ENCODE results near the gene PSG7. TPM values are rescaled to one million over a fixed set of nuclear protein-coding genes. Genes with fewer than 3 reads are reported as not detected.
"Not testable (repeated sequence)": the region's sequence is repeated elsewhere in the genome, so short reads cannot be mapped to it uniquely, and the experiment has no call there.

The PSG7 gene
- polyA plus RNA-seq, 1 experiment: 0.16 TPM

GRCh38 chr19:42912941-42913340 is 24.1 kb downstream of the PSG7 start:
- H3K27me3 ChIP-seq (ENCODE audit: control insufficient read depth, insufficient read depth, low read length); POLR2A ChIA-PET; CTCF ChIA-PET; H3K4me3 ChIP-seq (ENCODE audit: low read depth, low read length); DNase-seq (ENCODE audit: low read depth); H3K36me3 ChIP-seq (ENCODE audit: control insufficient read depth, insufficient read depth, low read length): not testable (repeated sequence)

- H3K36me3 ChIP-seq (ENCODE audit: control insufficient read depth, insufficient read depth, low read length); H3K4me3 ChIP-seq (ENCODE audit: low read depth, low read length); H3K27me3 ChIP-seq (ENCODE audit: control insufficient read depth, insufficient read depth, low read length); DNase-seq (ENCODE audit: low read depth); POLR2A ChIA-PET; CTCF ChIA-PET: not testable (repeated sequence)
These were observed 25.3 kb downstream of the PSG7 start for GRCh38 chr19:42911731-42912130.

DNA sequence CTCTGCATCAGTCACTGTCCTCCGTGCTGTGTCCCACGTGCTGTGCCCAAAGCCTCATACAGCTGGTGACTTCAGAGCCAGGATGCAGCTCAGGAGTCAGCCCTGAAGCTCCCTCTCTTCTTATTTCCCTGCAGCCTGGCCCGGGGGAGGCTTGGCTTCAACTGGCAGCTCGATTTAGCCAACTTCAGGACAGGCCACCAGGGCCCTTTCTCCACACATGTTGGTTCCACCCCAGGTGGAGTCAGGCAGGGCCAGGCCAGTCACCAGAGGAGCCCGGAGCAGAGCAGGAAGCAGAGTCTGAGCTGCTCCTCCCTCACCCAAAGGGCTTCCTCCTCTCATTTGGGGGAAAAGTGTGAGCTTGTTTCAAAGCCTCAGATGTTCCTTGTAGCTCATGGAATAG is 30.8 kb downstream of the PSG7 start:
- POLR2A ChIA-PET; H3K4me3 ChIP-seq (ENCODE audit: low read depth, low read length); H3K36me3 ChIP-seq (ENCODE audit: control insufficient read depth, insufficient read depth, low read length); H3K27me3 ChIP-seq (ENCODE audit: control insufficient read depth, insufficient read depth, low read length); CTCF ChIA-PET; DNase-seq (ENCODE audit: low read depth): not testable (repeated sequence)

DNA sequence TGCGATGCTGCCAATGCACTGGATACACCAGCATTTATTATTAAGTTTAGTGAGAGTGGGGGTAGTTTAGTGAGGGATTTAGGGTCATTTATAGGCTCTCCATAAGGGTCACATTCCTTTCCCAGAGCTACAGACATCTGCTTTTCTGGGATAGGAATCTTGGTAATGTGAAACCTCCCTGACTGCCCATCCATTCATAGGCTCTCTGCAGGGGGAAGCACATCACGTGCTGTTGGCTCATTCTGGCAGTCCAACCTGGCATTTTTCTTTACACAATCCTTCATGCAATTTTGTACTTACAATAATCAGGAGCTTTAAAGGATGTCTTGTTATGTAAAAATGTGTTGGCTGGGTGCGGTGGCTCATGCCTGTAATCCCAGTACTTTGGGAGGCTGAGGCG is 36.4 kb downstream of the PSG7 start:
- DNase-seq (ENCODE audit: low read depth); H3K36me3 ChIP-seq (ENCODE audit: control insufficient read depth, insufficient read depth, low read length); POLR2A ChIA-PET; H3K27me3 ChIP-seq (ENCODE audit: control insufficient read depth, insufficient read depth, low read length); H3K4me3 ChIP-seq (ENCODE audit: low read depth, low read length): not testable (repeated sequence)
- CTCF ChIA-PET: interaction anchor here (1.1 to 1.7 kb wide), 2 partner anchors 15 to 22 kb away, joined by 4 to 9 read pairs; no protein-coding TSS in a partner anchor

DNA sequence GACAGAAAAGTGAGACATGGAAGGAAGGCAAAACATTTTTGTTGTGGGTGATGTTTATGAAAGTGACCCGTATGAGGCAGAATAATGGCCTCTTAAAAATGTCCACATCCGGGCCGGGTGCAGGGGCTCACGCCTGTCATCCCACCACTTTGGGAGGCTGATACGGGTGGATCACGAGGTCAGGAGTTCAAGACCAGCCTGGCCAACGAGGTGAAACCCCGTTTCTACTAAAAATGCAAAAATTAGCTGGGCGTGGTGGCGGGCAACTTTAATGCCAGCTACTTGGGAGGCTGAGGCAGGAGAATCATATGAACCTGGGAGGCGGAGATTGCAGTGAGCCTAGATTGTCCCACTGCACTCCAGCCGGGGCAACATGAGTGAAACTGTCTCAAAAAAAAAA is 37.3 kb downstream of the PSG7 start:
- POLR2A ChIA-PET; H3K4me3 ChIP-seq (ENCODE audit: low read depth, low read length); H3K36me3 ChIP-seq (ENCODE audit: control insufficient read depth, insufficient read depth, low read length); H3K27me3 ChIP-seq (ENCODE audit: control insufficient read depth, insufficient read depth, low read length); DNase-seq (ENCODE audit: low read depth): not testable (repeated sequence)
- CTCF ChIA-PET: interaction anchor here (1.1 to 1.7 kb wide), 2 partner anchors 15 to 23 kb away, joined by 4 to 9 read pairs; no protein-coding TSS in a partner anchor

GRCh38 chr19:42899110-42899509 is 37.9 kb downstream of the PSG7 start:
- POLR2A ChIA-PET: interaction anchor here (0.9 kb wide), 1 partner anchor 13 kb away, joined by 3 read pairs; no protein-coding TSS in a partner anchor
- H3K4me3 ChIP-seq (ENCODE audit: low read depth, low read length); DNase-seq (ENCODE audit: low read depth); CTCF ChIA-PET; H3K27me3 ChIP-seq (ENCODE audit: control insufficient read depth, insufficient read depth, low read length); H3K36me3 ChIP-seq (ENCODE audit: control insufficient read depth, insufficient read depth, low read length): not testable (repeated sequence)

- ChIA-PET CTCF (interaction anchor here (1.2 kb wide), 1 partner anchor 13 kb away, joined by 4 read pairs; no protein-coding TSS in a partner anchor), POLR2A (interaction anchor here (0.9 kb wide), 1 partner anchor 13 kb away, joined by 3 read pairs; no protein-coding TSS in a partner anchor)
- H3K36me3 ChIP-seq (ENCODE audit: control insufficient read depth, insufficient read depth, low read length); H3K27me3 ChIP-seq (ENCODE audit: control insufficient read depth, insufficient read depth, low read length); H3K4me3 ChIP-seq (ENCODE audit: low read depth, low read length): not testable (repeated sequence)
- peak; percentile 47 for DNase-seq (ENCODE audit: low read depth)
These were observed 38.4 kb downstream of the PSG7 start for GRCh38 chr19:42898656-42899055.

GRCh38 chr19:42897729-42898128 is 39.3 kb downstream of the PSG7 start:
- POLR2A ChIA-PET; H3K4me3 ChIP-seq (ENCODE audit: low read depth, low read length); H3K36me3 ChIP-seq (ENCODE audit: control insufficient read depth, insufficient read depth, low read length); DNase-seq (ENCODE audit: low read depth); H3K27me3 ChIP-seq (ENCODE audit: control insufficient read depth, insufficient read depth, low read length): not testable (repeated sequence)
- CTCF ChIA-PET: interaction anchor here (1.2 kb wide), 1 partner anchor 13 kb away, joined by 4 read pairs; no protein-coding TSS in a partner anchor

GRCh38 chr19:42890446-42890845 is 46.6 kb downstream of the PSG7 start:
- H3K36me3 ChIP-seq (ENCODE audit: control insufficient read depth, insufficient read depth, low read length); H3K27me3 ChIP-seq (ENCODE audit: control insufficient read depth, insufficient read depth, low read length); POLR2A ChIA-PET; H3K4me3 ChIP-seq (ENCODE audit: low read depth, low read length); DNase-seq (ENCODE audit: low read depth): not testable (repeated sequence)
- CTCF ChIA-PET: interaction anchor here (0.9 kb wide), 1 partner anchor 30 kb away, joined by 3 read pairs; no protein-coding TSS in a partner anchor

DNA sequence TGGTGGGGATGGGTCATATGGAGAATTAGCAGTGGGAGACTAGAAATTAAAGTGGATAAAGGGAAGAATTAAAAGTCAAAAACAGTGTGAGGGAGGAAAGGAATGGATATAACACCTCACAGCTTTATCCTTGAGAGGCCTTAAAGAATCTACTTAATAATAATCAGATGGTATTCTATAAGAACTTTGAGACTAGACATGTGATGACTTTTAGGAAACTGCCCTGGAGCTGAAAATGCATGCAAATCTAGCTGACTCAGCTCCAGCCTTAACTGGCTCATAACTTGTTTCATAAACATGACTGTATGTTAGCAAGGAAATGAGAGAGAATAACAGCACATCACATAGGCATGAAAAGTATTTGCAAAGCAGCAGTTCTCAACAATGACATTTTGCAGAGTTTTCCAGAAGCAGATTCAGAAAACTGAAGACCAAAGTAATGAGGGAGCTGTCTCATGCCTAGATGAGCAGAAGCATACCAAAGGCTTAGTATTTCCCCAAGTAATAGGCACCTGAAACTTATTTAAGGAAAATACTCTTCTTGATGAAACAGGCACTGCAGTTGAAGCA is 49.0 kb downstream of the PSG7 start:
- H3K27me3 ChIP-seq (ENCODE audit: control insufficient read depth, insufficient read depth, low read length); H3K36me3 ChIP-seq (ENCODE audit: control insufficient read depth, insufficient read depth, low read length); DNase-seq (ENCODE audit: low read depth); H3K4me3 ChIP-seq (ENCODE audit: low read depth, low read length): not testable (repeated sequence)
- ChIA-PET CTCF (interaction anchor here (1.0 to 6.6 kb wide), 3 partner anchors 31 to 95 kb away, joined by 3 to 43 read pairs (median 3); no protein-coding TSS in a partner anchor), POLR2A (interaction anchor here (0.6 kb wide), 1 partner anchor 37 kb away, joined by 3 read pairs; no protein-coding TSS in a partner anchor)

GRCh38 chr19:42882730-42883129 is 54.3 kb downstream of the PSG7 start:
- H3K27me3 ChIP-seq (ENCODE audit: control insufficient read depth, insufficient read depth, low read length); H3K4me3 ChIP-seq (ENCODE audit: low read depth, low read length); DNase-seq (ENCODE audit: low read depth); H3K36me3 ChIP-seq (ENCODE audit: control insufficient read depth, insufficient read depth, low read length); POLR2A ChIA-PET: not testable (repeated sequence)
- CTCF ChIA-PET: interaction anchor here (6.6 kb wide), 1 partner anchor 90 kb away, joined by 43 read pairs; no protein-coding TSS in a partner anchor

DNA sequence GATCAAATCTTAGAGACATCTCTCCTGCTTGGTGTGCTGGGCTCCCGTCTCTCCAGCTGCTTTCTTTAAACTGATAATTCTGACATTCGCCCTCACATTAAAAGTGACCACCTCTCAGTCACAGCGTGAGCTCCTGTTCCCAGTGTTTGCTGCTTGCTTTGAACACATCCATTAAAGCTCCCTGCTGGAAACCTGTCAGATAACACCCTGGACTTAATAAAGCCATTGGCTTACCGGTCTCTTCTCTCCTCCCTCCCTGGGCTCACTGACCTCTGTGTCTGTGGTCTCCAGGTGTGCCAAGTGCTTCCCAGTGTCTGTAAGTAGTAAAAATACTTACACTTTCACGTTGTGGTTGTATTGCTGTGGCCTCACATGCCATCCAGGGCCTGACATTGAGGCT is 55.0 kb downstream of the PSG7 start:
- H3K27me3 ChIP-seq (ENCODE audit: control insufficient read depth, insufficient read depth, low read length); POLR2A ChIA-PET; H3K36me3 ChIP-seq (ENCODE audit: control insufficient read depth, insufficient read depth, low read length); H3K4me3 ChIP-seq (ENCODE audit: low read depth, low read length); DNase-seq (ENCODE audit: low read depth): not testable (repeated sequence)
- CTCF ChIA-PET: interaction anchor here (6.6 kb wide), 1 partner anchor 89 kb away, joined by 43 read pairs; no protein-coding TSS in a partner anchor
